AG04449 (cell line): ENCODE data around the gene NUDT9.
A peak's percentile ranks its signal among the peaks of the same experiment; 100 is the strongest.

Source experiments
- CTCF ChIA-PET: fragments of 350-600 bp; formaldehyde crosslinking; extraction: SDS; loops from one replicate; lab custom pipeline; 2021; ENCODE audit warnings: antibody characterized with exemption; lab: Yijun Ruan, JAX
- POLR2A ChIA-PET: fragments of 400-600, 350-600 bp; formaldehyde crosslinking; extraction: SDS; loops from one replicate; lab custom pipeline; 2020; ENCODE audit warnings: antibody characterized with exemption, inconsistent platforms; lab: Yijun Ruan, JAX
- DNase-seq: peaks from one replicate; pipeline ENCODE4 v3.0.0-alpha.2; 2010; ENCODE audit warnings: low read depth, low spot score
- H3K4me3 ChIP-seq: 2 replicates; pipeline ENCODE4 v1.5.1; 2011; ENCODE audit warnings: low read depth, mild to moderate bottlenecking, control low read depth, low read length
- TF ChIP-seq, protein P1 (sequence below): IDR thresholded peaks from one replicate; pipeline ENCODE4 v1.5.1; 2011; ENCODE audit warnings: mild to moderate bottlenecking, moderate library complexity, low read length, control low read depth, inconsistent platforms; ENCODE audit not compliant: insufficient read depth; ENCODE audit errors: missing control alignments

The NUDT9 gene

DNA sequence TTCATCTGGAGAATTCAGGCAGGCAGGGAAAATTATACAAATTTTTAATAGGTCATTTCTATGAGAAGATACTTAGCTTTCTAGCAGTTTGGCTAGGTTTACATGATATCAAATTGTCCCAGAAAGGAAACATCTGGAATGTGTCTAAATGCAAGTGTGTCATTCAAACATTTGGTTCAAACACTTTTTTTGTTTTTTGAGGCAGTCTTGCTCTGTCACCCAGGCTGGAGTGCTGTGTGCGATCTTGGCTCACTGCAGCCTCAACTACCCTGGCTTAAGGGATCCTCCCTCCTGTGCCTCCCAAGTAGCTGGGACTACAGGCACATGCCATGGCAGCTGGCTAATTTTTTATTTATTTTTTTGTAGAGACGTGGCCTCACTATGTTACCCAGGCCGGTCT lies 75.2 kb downstream of the NUDT9 start:
- CTCF ChIA-PET: interaction anchor here (0.8 to 2.1 kb wide), 3 partner anchors 15 to 31 kb away, joined by 3 to 7 read pairs (median 4); no protein-coding TSS in a partner anchor
- POLR2A ChIA-PET: no interaction called here
- no peak overlapping the region for H3K4me3 ChIP-seq
- TF ChIP-seq, protein P1, sequence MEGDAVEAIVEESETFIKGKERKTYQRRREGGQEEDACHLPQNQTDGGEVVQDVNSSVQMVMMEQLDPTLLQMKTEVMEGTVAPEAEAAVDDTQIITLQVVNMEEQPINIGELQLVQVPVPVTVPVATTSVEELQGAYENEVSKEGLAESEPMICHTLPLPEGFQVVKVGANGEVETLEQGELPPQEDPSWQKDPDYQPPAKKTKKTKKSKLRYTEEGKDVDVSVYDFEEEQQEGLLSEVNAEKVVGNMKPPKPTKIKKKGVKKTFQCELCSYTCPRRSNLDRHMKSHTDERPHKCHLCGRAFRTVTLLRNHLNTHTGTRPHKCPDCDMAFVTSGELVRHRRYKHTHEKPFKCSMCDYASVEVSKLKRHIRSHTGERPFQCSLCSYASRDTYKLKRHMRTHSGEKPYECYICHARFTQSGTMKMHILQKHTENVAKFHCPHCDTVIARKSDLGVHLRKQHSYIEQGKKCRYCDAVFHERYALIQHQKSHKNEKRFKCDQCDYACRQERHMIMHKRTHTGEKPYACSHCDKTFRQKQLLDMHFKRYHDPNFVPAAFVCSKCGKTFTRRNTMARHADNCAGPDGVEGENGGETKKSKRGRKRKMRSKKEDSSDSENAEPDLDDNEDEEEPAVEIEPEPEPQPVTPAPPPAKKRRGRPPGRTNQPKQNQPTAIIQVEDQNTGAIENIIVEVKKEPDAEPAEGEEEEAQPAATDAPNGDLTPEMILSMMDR: no peak
- no peak for DNase-seq

DNA sequence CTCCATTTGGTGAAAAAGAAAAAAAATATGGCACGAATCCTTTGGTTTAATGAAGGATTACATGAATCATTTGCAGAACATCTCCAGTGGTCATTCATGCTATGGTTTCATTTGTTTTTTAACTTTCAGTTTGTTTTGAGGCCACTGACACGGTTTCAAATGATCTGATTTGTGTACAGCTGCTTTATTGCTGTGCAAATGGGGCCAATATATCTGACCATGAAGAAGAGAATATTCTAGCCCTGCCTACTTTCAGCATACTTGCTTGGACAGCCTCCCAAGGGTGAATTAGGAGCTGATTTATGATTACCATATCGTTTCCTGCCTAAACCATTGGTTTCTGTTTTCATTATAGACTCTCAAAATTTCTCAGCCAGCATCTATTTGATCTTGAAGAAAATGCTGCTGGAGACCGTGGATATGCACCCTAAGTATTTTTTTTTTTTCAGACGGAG lies 76.1 kb downstream of the NUDT9 start:
- no peak for DNase-seq
- CTCF ChIA-PET: interaction anchor here (1.1 to 2.1 kb wide), 3 partner anchors 10 to 32 kb away, joined by 3 to 7 read pairs (median 4); no protein-coding TSS in a partner anchor
- peak overlapping the region; percentile 21 for H3K4me3 ChIP-seq
- TF ChIP-seq, protein P1: no peak
- POLR2A ChIA-PET: no interaction called here

DNA sequence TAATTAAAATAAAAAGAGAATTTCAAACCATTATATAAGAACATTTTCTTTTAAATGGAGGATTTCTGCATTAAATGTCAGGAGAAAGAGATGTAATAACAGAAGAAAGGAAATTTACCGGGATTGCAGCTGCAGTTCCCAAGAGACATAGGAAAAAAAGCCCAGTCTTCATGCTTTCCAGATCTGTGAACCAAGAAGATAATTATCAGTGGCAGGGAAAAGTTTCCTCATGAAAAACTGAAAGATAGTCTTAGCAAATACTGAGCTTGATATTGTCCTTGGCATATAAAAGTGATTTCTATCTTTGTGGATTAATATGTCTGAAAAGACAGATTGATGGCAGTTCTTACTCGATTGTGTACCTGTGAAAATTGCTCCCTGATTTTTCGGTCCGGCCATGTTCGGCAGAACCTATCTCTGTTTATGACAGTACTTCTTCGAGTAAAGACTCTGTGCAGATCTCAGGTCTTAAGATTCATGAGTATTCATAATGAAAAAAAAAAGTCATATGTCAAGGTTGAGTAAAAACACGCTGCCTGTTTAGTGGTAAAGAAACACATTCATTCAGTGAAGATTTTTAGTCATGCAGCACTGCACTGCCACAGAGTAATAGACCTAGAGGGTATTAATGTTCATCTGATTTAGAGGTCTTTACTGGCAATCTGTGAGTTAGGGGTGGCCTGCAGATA lies 77.2 kb downstream of the NUDT9 start:
- H3K4me3 ChIP-seq: no peak overlapping the region
- POLR2A ChIA-PET: no interaction called here
- TF ChIP-seq, protein P1: no peak
- DNase-seq: no peak
- CTCF ChIA-PET: interaction anchor here (1.1 to 2.1 kb wide), 2 partner anchors 11 to 32 kb away, joined by 3 to 7 read pairs; no protein-coding TSS in a partner anchor

DNA sequence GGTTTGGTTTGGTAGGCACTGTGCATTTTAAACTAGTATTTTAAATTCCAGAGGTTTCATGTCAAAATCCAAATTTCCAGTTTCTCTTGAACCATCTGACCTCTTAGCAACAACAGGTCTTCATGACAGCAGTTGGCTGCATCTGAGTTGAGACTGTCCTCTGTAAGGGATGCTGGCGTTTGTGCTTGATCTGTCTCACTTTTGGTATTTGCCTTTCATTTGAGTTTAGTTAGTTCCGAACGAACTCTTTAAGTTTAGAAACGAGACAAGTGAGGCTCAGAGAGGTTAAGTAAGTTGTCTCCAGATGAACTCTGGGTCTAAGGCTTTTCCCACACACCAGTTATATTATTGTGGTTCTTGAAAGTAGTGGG lies 77.7 kb downstream of the NUDT9 start:
- TF ChIP-seq, protein P1: no peak
- DNase-seq: no peak
- H3K4me3 ChIP-seq: no peak overlapping the region
- ChIA-PET CTCF (no interaction called here), POLR2A (no interaction called here)

DNA sequence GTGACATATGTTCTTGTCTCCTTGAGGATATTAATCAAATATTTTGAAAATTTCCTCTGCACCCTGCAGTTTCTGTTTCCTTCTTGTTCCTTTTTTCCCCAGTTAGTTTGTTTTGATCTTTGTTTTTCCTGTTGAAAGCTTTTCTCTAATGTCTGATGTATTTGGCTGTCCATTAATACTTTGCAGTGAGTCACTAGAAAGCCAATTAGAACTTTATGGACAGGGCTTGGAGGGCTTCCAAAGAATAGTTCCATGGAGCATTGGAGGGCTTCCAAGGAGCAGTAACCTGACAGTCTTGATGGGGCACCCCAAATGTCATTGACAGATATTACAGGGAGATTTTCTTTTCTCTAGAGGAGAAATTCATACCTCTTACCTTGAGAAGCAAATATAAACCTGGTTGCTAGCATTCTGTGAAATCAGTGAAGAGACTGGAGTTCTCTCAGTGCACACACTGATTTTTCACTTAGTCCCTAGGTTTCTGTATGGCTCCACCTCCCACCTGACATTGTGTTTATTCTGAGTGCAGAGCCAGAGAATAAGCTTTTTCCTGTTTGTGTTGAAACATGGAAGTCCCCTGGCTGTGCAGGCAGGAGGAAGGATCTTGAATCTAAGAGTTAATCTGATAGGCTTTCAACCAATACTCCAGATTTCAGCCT lies 80.3 kb downstream of the NUDT9 start:
- no peak overlapping the region for H3K4me3 ChIP-seq
- no peak for DNase-seq
- ChIA-PET POLR2A (no interaction called here), CTCF (interaction anchor here (1.3 kb wide), 1 partner anchor 12 kb away, joined by 3 read pairs; no protein-coding TSS in a partner anchor)
- TF ChIP-seq, protein P1: no peak

DNA sequence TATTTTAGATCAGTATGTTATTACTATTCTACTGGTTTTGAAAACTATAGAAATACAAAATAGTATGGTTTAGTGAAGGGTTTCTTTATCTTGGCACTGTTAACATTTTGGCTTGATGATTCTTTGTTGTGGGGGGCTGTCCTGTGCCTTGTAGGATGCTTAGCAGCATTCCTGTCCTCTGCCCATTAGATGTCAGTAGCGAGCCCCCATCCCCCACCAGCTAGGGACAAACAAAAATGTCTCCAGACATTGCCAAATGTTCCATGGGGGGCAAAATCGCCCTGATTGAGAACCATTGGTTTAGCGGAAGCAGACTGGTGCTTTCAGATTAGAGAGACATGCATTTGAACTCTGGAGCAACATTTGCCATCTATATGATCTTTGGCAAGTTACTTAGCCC lies 83.5 kb downstream of the NUDT9 start:
- CTCF ChIA-PET: no interaction called here
- H3K4me3 ChIP-seq: no peak overlapping the region
- DNase-seq: no peak

More for the DNA sequence above, 83.5 kb downstream of the NUDT9 start:
- POLR2A ChIA-PET: no interaction called here
- TF ChIP-seq, protein P1: no peak
